Measurements from ENCODE around the gene EGFL8. TPM values are rescaled to one million over a fixed set of nuclear protein-coding genes. Genes with fewer than 3 reads are reported as not detected.
A peak's percentile ranks its signal among the peaks of the same experiment; 100 is the strongest.

The EGFL8 gene
- total and polyA plus RNA-seq, 9 of the 15 experiments (the other 6 are each of a cell fraction or from before 2014, with no cell fraction given): 2.2 to 47.4 (median 14.2) TPM

DNA sequence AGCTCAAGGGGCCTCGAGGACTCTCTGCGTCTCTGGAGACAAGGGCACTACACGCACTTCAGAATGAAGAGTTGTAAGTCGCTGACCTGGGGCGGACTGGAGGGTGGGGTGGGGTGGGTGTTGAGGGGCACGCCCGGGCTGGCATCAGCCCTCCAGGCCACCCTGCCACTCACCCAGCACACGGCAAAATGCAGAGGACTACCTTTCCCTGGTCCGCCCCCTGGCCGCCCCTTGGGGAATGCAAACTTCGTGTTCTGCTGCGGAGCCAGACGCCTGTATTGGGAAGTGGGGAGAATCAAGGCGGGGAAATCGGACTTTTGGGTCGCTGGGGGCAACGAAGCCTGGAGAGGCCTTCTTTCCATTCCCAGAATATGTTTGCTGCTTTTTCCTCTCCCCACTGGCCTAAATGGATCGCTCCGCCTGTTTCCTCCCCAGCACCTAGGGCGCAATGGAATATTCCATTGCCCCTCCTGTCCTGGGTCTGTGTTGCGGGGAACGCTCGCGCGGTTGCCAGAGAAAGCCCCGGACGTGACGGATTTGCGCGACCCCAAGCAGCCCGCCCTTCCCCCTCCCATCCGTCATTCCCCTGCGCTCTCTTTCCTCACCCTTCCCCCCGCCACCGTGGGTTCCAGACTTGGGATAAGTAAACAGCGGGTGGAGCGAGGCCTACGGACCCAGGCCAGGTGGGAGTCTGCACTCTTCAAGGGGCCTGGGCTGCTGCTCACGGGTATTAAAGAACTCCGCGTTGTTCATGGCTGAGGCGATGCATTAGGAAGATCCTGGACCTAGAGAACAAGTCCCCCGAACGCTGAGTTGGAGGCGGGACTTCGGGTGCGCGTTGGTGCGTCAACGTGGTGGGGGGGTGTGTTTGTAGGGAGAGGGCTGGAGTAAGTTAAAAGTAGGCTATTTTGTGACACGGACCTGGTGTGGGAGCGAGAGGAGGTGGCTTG is 10.6 kb upstream of the EGFL8 start, which contains the start of gene PPT2 (continued):
- TF ChIP-seq ZBTB34 (CRISPR knock-in tag; IDR thresholded peaks at IDR 0.05) (no peak), COPS2 (conservative IDR thresholded peaks at IDR 0.05) (no peak), RFX5 (IDR thresholded peaks at IDR 0.05; ENCODE audit: low read depth, low read length) (no peak), MAZ (CRISPR knock-in tag; conservative IDR thresholded peaks at IDR 0.05 in 1 of 2, IDR thresholded peaks at IDR 0.05 in 1 of 2) (peak in 1 of 2 experiments; percentile 72), CBFB (CRISPR knock-in tag; IDR thresholded peaks at IDR 0.05) (no peak), BRD4 (IDR thresholded peaks at IDR 0.05) (peak; percentile 63; the same call in 1 of the 2 replicates), BCL6 (CRISPR knock-in tag; IDR thresholded peaks at IDR 0.05) (no peak), NFE2 (IDR thresholded peaks at IDR 0.05; ENCODE audit: low read depth) (no peak), ESRRA (IDR thresholded peaks at IDR 0.05; ENCODE audit: borderline replicate concordance, low read depth) (no peak)

All from K562 (cell line).